Tibial nerve (tissue), 4 donors: ENCODE data around the gene FAM83C.

Experiments
- EP300 ChIP-seq, 2 donors: sonication (generic); formaldehyde crosslinking; IDR thresholded peaks; one replicate each; pipeline ENCODE4 v1.6.1; 2017; ENCODE audit warnings: antibody characterized with exemption in 2 of 2, mild to moderate bottlenecking in 1 of 2
- TF ChIP-seq, protein P1 (sequence below), 5 experiments: fragments of 200-600 bp in 3 of 5; fragments of 450-650 bp in 2 of 5; sonication (generic) in 3 of 5; IDR thresholded peaks; one replicate each; pipeline ENCODE4 v1.5.1; 2016 to 2019; ENCODE audit warnings: antibody characterized with exemption in 5 of 5, mild to moderate bottlenecking in 3 of 5, moderate library complexity in 2 of 5

- TF ChIP-seq, protein P1, sequence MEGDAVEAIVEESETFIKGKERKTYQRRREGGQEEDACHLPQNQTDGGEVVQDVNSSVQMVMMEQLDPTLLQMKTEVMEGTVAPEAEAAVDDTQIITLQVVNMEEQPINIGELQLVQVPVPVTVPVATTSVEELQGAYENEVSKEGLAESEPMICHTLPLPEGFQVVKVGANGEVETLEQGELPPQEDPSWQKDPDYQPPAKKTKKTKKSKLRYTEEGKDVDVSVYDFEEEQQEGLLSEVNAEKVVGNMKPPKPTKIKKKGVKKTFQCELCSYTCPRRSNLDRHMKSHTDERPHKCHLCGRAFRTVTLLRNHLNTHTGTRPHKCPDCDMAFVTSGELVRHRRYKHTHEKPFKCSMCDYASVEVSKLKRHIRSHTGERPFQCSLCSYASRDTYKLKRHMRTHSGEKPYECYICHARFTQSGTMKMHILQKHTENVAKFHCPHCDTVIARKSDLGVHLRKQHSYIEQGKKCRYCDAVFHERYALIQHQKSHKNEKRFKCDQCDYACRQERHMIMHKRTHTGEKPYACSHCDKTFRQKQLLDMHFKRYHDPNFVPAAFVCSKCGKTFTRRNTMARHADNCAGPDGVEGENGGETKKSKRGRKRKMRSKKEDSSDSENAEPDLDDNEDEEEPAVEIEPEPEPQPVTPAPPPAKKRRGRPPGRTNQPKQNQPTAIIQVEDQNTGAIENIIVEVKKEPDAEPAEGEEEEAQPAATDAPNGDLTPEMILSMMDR (IDR thresholded peaks at IDR 0.05): no peak
- TF ChIP-seq EP300 (IDR thresholded peaks at IDR 0.05): no peak
Measured at GRCh38 chr20:35334311-35335101, 42.3 kb upstream of the FAM83C start.
